Osteoblast (primary cell): ENCODE measurements around the gene RBMS2. TPM values are rescaled to one million over a fixed set of nuclear protein-coding genes. Genes with fewer than 3 reads are reported as not detected.
A peak's percentile ranks its signal among the peaks of the same experiment; 100 is the strongest.

Experiments used
- DNase-seq: peaks from one replicate; pipeline ENCODE4 v3.0.0; 2011; ENCODE audit warnings: low spot score, mixed read lengths; ENCODE audit not compliant: insufficient read length; ENCODE audit errors: missing footprints
- H2AFZ ChIP-seq: 2 replicates; pipeline ENCODE4 v1.6.0; 2011; ENCODE audit warnings: mild to moderate bottlenecking, low read length
- H3K27ac ChIP-seq: 2 replicates; pipeline ENCODE4 v1.5.1; 2011; ENCODE audit warnings: mild to moderate bottlenecking, low read depth, low read length, moderate library complexity
- H3K27me3 ChIP-seq: 2 replicates; pipeline ENCODE4 v1.6.0; 2012; ENCODE audit warnings: mild to moderate bottlenecking, control low read depth, inconsistent platforms, low read length, moderate library complexity; ENCODE audit not compliant: insufficient read depth
- H3K36me3 ChIP-seq: 2 replicates; pipeline ENCODE4 v1.5.1; 2011; ENCODE audit warnings: mild to moderate bottlenecking, low read length, control low read depth, moderate library complexity; ENCODE audit not compliant: insufficient read depth
- H3K4me1 ChIP-seq: 2 replicates; pipeline ENCODE4 v1.5.1; 2011; ENCODE audit warnings: mild to moderate bottlenecking, low read length, control low read depth, moderate library complexity; ENCODE audit not compliant: insufficient read depth
- H3K4me2 ChIP-seq: 2 replicates; pipeline ENCODE4 v1.6.0; 2011; ENCODE audit warnings: mild to moderate bottlenecking, low read length; ENCODE audit not compliant: insufficient read depth
- H3K4me3 ChIP-seq: fragments of 200-600 bp; sonication (generic); 3 replicates; pipeline ENCODE4 v1.5.1; 2012; ENCODE audit warnings: mild to moderate bottlenecking, low read length, inconsistent platforms; ENCODE audit not compliant: insufficient read depth
- H3K79me2 ChIP-seq: 2 replicates; pipeline ENCODE4 v1.6.0; 2012; ENCODE audit warnings: mild to moderate bottlenecking, low read length, control low read depth, inconsistent platforms; ENCODE audit not compliant: insufficient read depth
- H3K9me3 ChIP-seq: 2 replicates; pipeline ENCODE4 v1.5.1; 2011; ENCODE audit warnings: low read depth, low read length, control low read depth
- H4K20me1 ChIP-seq: 2 replicates; pipeline ENCODE4 v1.6.0; 2012; ENCODE audit warnings: mild to moderate bottlenecking, low read length, control low read depth; ENCODE audit not compliant: insufficient read depth
- CTCF ChIP-seq: IDR thresholded peaks from 2 replicates; pipeline ENCODE4 v1.5.1; 2011; ENCODE audit warnings: mild to moderate bottlenecking, low read depth, low read length, moderate library complexity; ENCODE audit errors: extremely low read depth
- total RNA-seq: library from RNA; depleted of rRNA; stranded (reverse); fragments of >200 nt; gene quantifications from 2 replicates; pipeline ENCODE4 v1.2.3, GENCODE V29; 2012

The RBMS2 gene
- total RNA-seq, 1 donor, result 24.2 TPM

DNA sequence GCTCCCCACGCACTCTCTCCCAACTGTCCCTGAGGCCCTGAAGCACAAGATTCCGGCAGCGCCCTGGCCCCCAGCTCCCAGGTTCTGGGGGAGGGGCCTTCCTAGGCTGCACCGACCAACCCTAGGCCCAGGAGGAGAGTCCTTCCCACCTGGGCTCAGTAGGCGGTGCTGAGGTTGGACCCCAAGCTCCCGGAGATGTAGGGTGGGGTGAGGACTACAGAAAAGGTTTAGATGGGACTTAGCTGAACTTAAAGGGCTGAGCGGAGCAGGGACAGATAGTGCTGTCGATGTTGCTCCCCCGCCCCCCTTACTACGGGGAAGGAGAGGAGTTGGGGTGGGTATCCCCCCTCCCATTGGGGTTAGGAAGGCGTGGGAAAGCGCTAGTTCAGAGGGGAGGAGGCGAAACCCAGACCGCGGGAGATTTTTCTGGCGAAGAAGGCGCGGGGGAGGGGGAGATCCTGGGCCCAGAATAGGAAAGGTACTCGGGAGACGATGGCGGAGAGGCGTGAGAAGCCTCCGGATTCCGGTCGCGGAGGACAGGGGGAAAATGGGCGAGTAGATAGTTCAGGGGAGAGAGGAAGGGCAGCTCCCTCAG lies 112.7 kb downstream of the RBMS2 start:
- H3K4me3 ChIP-seq, result peak overlapping the region; percentile 83
- no peak for TF ChIP-seq CTCF
- DNase-seq, result peak; percentile 87
- peak overlapping the region; percentile 66 for H2AFZ ChIP-seq
- peaks cover 22% of the 10 kb centered on the region for H3K36me3 ChIP-seq
- H3K4me1 ChIP-seq, result peaks cover 44% of the 10 kb centered on the region
- peak overlapping the region; percentile 97 for H3K4me2 ChIP-seq
- peaks cover 37% of the 10 kb centered on the region for H4K20me1 ChIP-seq
- peaks cover 64% of the 10 kb centered on the region for H3K79me2 ChIP-seq
- no peaks in the 10 kb centered on the region for H3K27me3 ChIP-seq
- peak overlapping the region; percentile 28 for H3K27ac ChIP-seq
- H3K9me3 ChIP-seq, result no peaks in the 10 kb centered on the region

DNA sequence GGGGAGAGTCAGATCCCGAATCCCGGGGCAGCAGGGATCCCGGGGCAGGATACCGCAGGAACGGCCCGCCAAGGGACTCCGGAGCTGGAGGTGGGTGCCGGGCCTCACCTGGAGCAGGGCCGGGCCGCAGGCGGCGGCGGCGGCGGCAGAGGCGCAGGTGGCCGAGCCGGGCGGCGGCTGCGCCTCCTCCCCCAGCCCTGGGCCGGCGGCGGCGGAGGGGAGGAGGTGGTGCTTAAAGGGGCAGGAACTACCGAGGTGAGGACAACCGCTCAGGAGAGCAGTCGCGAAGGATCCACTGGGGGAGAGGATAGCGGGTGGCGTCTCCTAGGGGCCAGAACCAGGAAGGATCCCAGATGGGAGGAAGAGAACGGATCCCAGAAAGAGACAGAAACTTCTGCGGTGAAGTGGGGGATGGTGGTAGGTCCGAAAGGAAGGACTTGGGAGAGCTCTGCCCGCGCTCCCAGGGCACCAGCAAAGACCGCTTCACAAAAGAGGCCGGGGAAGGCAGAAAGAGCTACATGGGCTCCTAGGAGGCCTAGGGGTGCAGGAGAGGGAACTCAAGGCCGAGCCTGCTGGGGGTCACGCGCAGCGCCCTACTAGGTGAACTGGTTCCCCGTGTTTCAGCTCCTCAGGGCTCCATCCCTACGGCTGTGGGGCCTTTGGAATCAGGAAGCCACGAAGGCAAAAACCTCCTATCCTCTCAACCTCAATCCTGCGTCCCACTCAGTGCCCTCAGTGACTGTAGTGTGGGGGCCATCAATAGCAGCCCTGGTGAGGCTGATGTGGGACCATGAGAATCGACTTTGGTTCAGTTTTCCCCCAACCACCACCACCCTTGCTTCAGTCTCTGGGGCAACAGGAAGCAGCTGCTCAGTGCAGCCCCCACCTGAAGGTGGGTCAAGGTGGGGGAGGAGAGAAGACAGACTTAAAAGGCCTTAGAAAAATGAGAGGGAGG lies 113.5 kb downstream of the RBMS2 start:
- Histone ChIP-seq H3K36me3 (peaks cover 30% of the 10 kb centered on the region), H4K20me1 (peaks cover 35% of the 10 kb centered on the region), H3K27ac (peak overlapping the region; percentile 79), H3K4me2 (peak overlapping the region; percentile 97), H2AFZ (peak overlapping the region; percentile 81), H3K4me1 (peaks cover 44% of the 10 kb centered on the region), H3K9me3 (no peaks in the 10 kb centered on the region), H3K4me3 (peak overlapping the region; percentile 83), H3K27me3 (no peaks in the 10 kb centered on the region), H3K79me2 (peaks cover 59% of the 10 kb centered on the region)
- TF ChIP-seq CTCF, result peak; percentile 50
- peak; percentile 98 for DNase-seq

- Histone ChIP-seq H3K4me3 (peak overlapping the region; percentile 83), H4K20me1 (peaks cover 28% of the 10 kb centered on the region), H3K27ac (peak overlapping the region; percentile 79), H3K36me3 (peaks cover 39% of the 10 kb centered on the region), H3K27me3 (no peaks in the 10 kb centered on the region), H3K4me2 (peak overlapping the region; percentile 97), H3K9me3 (no peaks in the 10 kb centered on the region), H3K79me2 (peaks cover 52% of the 10 kb centered on the region), H3K4me1 (peaks cover 39% of the 10 kb centered on the region), H2AFZ (peak overlapping the region; percentile 79)
- DNase-seq, result peak; percentile 99
- no peak for TF ChIP-seq CTCF
Measured at GRCh38 chr12:56635806-56636674, 114.4 kb downstream of the RBMS2 start.
